PFSK-1 (cell line): ENCODE results near the gene LAMA4.

ENCODE experiments used
- FOXP2 ChIP-seq: optimal IDR thresholded peaks from 2 replicates; pipeline ENCODE3; 2011; ENCODE audit warnings: borderline replicate concordance, control low read depth, inconsistent platforms; ENCODE audit not compliant: insufficient read depth; ENCODE audit errors: extremely low read length, extremely low read depth
- POLR2AphosphoS5 ChIP-seq: IDR thresholded peaks from 2 replicates; pipeline ENCODE4 v1.6.1; 2012; ENCODE audit warnings: low read depth, mild to moderate bottlenecking, control low read depth, low read length, moderate library complexity

GRCh38 chr6:112144145-112144926 lies 110.0 kb downstream of the LAMA4 start:
- TF ChIP-seq FOXP2 (no peak), POLR2AphosphoS5 (no peak)
